22Rv1 (cell line): ENCODE results near the gene SREBF2.

Experiments
- CTCF ChIP-seq: fragments of 450-650 bp; IDR thresholded peaks from 2 replicates; pipeline ENCODE4 v1.5.1; 2017; ENCODE audit warnings: mild to moderate bottlenecking
- ZFX ChIP-seq: fragments of 450-650 bp; IDR thresholded peaks from 2 replicates; pipeline ENCODE4 v1.6.1; 2017; ENCODE audit warnings: antibody characterized with exemption, borderline replicate concordance

- TF ChIP-seq CTCF (no peak), ZFX (no peak)
These were observed 19.0 kb upstream of the SREBF2 start for GRCh38 chr22:41813726-41814410.
